Measurements from ENCODE around the gene MSH5. TPM values are rescaled to one million over a fixed set of nuclear protein-coding genes. Genes with fewer than 3 reads are reported as not detected.
A peak's percentile ranks its signal among the peaks of the same experiment; 100 is the strongest.

MSH5 gene
- total and polyA plus RNA-seq, 2 of the 13 experiments (the other 11 are each of a cell fraction or from before 2014, with no cell fraction given): 10.2 to 38.7 TPM

GRCh38 chr6:31806470-31807272 is 66.9 kb downstream of the MSH5 start, which contains the start of gene LSM2 (continued):
- TF ChIP-seq TEAD3 (CRISPR knock-in tag; optimal IDR thresholded peaks at IDR 0.05; ENCODE audit: borderline replicate concordance) (peak; percentile 81), KAT8 (CRISPR knock-in tag; IDR thresholded peaks at IDR 0.05) (peak; percentile 97), DNMT3B (CRISPR knock-in tag; conservative IDR thresholded peaks at IDR 0.05) (0 out of 2 replicates have a peak, but pooled peaks have one; percentile 21), HCFC1 (IDR thresholded peaks at IDR 0.05; ENCODE audit: low read depth, low read length) (0 out of 2 replicates have a peak, but pooled peaks have one; percentile 43), ZNF776 (CRISPR knock-in tag; IDR thresholded peaks at IDR 0.05) (no peak; the same call in 1 of the 2 replicates), SALL1 (CRISPR knock-in tag; IDR thresholded peaks at IDR 0.05) (peak; percentile 97), ZNF335 (CRISPR knock-in tag; IDR thresholded peaks at IDR 0.05) (peak; percentile 99), ZBTB37 (CRISPR knock-in tag; IDR thresholded peaks at IDR 0.05) (no peak; the same call in 1 of the 2 replicates), SMAD1 (CRISPR knock-in tag; IDR thresholded peaks at IDR 0.05; ENCODE audit: borderline replicate concordance, low read depth) (peak; percentile 86; the same call in 1 of the 2 replicates), ZNF367 (CRISPR knock-in tag; IDR thresholded peaks at IDR 0.05; ENCODE audit: borderline replicate concordance) (peak; percentile 63; the same call in 1 of the 2 replicates), ZNF740 (CRISPR knock-in tag; IDR thresholded peaks at IDR 0.05) (peak; percentile 71), E2F5 (CRISPR knock-in tag; conservative IDR thresholded peaks at IDR 0.05) (no peak; the same call in 1 of the 2 replicates), BCLAF1 (IDR thresholded peaks at IDR 0.05) (no peak), SRSF1 (optimal IDR thresholded peaks at IDR 0.05; ENCODE audit: low read depth, low read length) (peak; percentile 62), ZNF431 (CRISPR knock-in tag; IDR thresholded peaks at IDR 0.05; ENCODE audit: borderline replicate concordance, low read depth) (no peak; the same call in 1 of the 2 replicates), ZNF749 (CRISPR knock-in tag; IDR thresholded peaks at IDR 0.05; ENCODE audit: borderline replicate concordance) (peak; percentile 56; the same call in 1 of the 2 replicates), GZF1 (CRISPR knock-in tag; IDR thresholded peaks at IDR 0.05) (peak; percentile 82), MYNN (CRISPR knock-in tag; IDR thresholded peaks at IDR 0.05; ENCODE audit: low read depth) (no peak), REL (CRISPR knock-in tag; conservative IDR thresholded peaks at IDR 0.05) (no peak)
- TF ChIP-seq, protein P1, sequence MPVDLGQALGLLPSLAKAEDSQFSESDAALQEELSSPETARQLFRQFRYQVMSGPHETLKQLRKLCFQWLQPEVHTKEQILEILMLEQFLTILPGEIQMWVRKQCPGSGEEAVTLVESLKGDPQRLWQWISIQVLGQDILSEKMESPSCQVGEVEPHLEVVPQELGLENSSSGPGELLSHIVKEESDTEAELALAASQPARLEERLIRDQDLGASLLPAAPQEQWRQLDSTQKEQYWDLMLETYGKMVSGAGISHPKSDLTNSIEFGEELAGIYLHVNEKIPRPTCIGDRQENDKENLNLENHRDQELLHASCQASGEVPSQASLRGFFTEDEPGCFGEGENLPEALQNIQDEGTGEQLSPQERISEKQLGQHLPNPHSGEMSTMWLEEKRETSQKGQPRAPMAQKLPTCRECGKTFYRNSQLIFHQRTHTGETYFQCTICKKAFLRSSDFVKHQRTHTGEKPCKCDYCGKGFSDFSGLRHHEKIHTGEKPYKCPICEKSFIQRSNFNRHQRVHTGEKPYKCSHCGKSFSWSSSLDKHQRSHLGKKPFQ (CRISPR knock-in tag; IDR thresholded peaks at IDR 0.05; ENCODE audit: insufficient replicate concordance): peak; percentile 63

Data from HepG2 (cell line).